ENCODE results near the gene PDE2A. TPM values are rescaled to one million over a fixed set of nuclear protein-coding genes. Genes with fewer than 3 reads are reported as not detected.

PDE2A gene
- total RNA-seq, 2 experiments from 2014 or later: 4.0 to 4.5 TPM

DNA sequence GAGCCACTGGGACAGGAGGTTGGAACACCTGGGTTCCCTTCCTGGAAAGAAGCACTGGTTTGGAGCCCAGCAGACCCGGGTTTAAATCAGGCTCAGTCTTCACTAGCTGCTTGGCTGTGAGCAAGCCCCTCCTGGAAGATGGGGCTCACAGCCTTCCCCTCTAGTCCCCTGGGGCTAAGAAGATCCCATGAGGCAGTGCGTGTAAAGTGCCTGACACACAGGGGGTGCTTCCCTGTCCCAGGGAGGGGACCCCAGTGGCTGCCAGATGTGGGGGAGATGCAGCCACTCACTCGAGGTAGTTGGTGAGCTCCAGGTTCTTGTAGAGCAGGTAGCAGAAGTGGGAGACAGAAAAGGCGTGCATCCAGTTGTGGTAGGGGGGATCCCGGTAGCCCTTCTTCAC lies 93.2 kb downstream of the PDE2A start:
- peaks cover 19% of the 10 kb centered on the region for H3K4me1 ChIP-seq (ENCODE audit: insufficient read depth, low read length)
- Mint-ChIP-seq H3K27ac (no peak overlapping the region), H3K4me3 (no peak overlapping the region), H3K9me3 (no peaks in the 10 kb centered on the region), H3K4me1 (ENCODE audit: low read depth) (peaks cover 17% of the 10 kb centered on the region), H3K27me3 (peaks cover 6% of the 10 kb centered on the region), H3K36me3 (ENCODE audit: low read depth) (no peaks in the 10 kb centered on the region)
- intact Hi-C loops (cut with DNase I, micrococcal nuclease): no loop called here
- TF ChIP-seq CTCF (IDR thresholded peaks at IDR 0.05): no peak
- no peaks in the 10 kb centered on the region for H3K36me3 ChIP-seq (ENCODE audit: insufficient read depth, low read length)
- H3K27me3 ChIP-seq (ENCODE audit: control insufficient read depth in 1 of 2, insufficient read depth in 2 of 2, low read length in 2 of 2): no peaks in the 10 kb centered on the region
- no peaks in the 10 kb centered on the region for H3K9me3 ChIP-seq (ENCODE audit: control insufficient read depth in 1 of 2, insufficient read depth in 1 of 2, low read length in 2 of 2)
- DNase-seq (no peak), ATAC-seq (ENCODE audit: poor library complexity) (no peak)
- H3K4me3 ChIP-seq (ENCODE audit: low read length): no peak overlapping the region
- POLR2A ChIA-PET: no interaction called here
- H3K27ac ChIP-seq (ENCODE audit: low read depth in 1 of 2, low read length in 2 of 2): no peak overlapping the region
- CTCF ChIA-PET: no interaction called here

DNA sequence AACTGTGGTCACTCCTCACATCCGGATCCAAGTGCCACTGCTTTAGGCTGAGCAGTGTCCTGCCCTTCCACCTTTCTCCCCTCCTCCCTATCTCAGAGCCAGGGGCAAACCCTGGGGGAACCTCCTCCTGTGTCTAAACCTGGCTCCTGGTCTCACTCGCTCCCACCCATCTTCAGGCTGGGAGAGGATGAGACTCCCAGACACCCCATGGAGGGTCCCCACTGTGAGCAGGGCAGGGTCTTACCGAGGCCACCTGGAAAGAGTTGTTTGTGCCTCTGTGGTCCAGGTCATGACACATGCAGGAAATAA lies 93.6 kb downstream of the PDE2A start:
- Mint-ChIP-seq H3K27ac (no peak overlapping the region), H3K36me3 (ENCODE audit: low read depth) (no peaks in the 10 kb centered on the region), H3K4me1 (ENCODE audit: low read depth) (peaks cover 13% of the 10 kb centered on the region), H3K9me3 (no peaks in the 10 kb centered on the region), H3K27me3 (peaks cover 2% of the 10 kb centered on the region), H3K4me3 (no peak overlapping the region)
- no peak for TF ChIP-seq CTCF (IDR thresholded peaks at IDR 0.05)
- ATAC-seq (ENCODE audit: poor library complexity) (no peak), DNase-seq (no peak)
- intact Hi-C loops (cut with DNase I, micrococcal nuclease): no loop called here
- H3K27ac ChIP-seq (ENCODE audit: low read depth in 1 of 2, low read length in 2 of 2): no peak overlapping the region
- H3K4me3 ChIP-seq (ENCODE audit: low read length): no peak overlapping the region
- POLR2A ChIA-PET: no interaction called here
- H3K36me3 ChIP-seq (ENCODE audit: insufficient read depth, low read length): no peaks in the 10 kb centered on the region
- peaks cover 15% of the 10 kb centered on the region for H3K4me1 ChIP-seq (ENCODE audit: insufficient read depth, low read length)
- CTCF ChIA-PET: no interaction called here
- H3K9me3 ChIP-seq (ENCODE audit: control insufficient read depth in 1 of 2, insufficient read depth in 1 of 2, low read length in 2 of 2): no peaks in the 10 kb centered on the region
- no peaks in the 10 kb centered on the region for H3K27me3 ChIP-seq (ENCODE audit: control insufficient read depth in 1 of 2, insufficient read depth in 2 of 2, low read length in 2 of 2)

- no peak overlapping the region for H3K4me3 ChIP-seq (ENCODE audit: low read length)
- no peaks in the 10 kb centered on the region for H3K36me3 ChIP-seq (ENCODE audit: insufficient read depth, low read length)
- intact Hi-C loops (cut with DNase I, micrococcal nuclease): no loop called here
- Mint-ChIP-seq H3K9me3 (no peaks in the 10 kb centered on the region), H3K27me3 (no peaks in the 10 kb centered on the region), H3K27ac (no peak overlapping the region), H3K4me1 (ENCODE audit: low read depth) (peaks cover 7% of the 10 kb centered on the region), H3K36me3 (ENCODE audit: low read depth) (no peaks in the 10 kb centered on the region), H3K4me3 (no peak overlapping the region)
- no peak for ATAC-seq (ENCODE audit: poor library complexity)
- DNase-seq: no peak
- no peak overlapping the region for H3K27ac ChIP-seq (ENCODE audit: low read depth in 1 of 2, low read length in 2 of 2)
- H3K4me1 ChIP-seq (ENCODE audit: insufficient read depth, low read length): peaks cover 9% of the 10 kb centered on the region
- POLR2A ChIA-PET: no interaction called here
- TF ChIP-seq CTCF (IDR thresholded peaks at IDR 0.05): no peak
- CTCF ChIA-PET: no interaction called here
- no peaks in the 10 kb centered on the region for H3K27me3 ChIP-seq (ENCODE audit: control insufficient read depth in 1 of 2, insufficient read depth in 2 of 2, low read length in 2 of 2)
- no peaks in the 10 kb centered on the region for H3K9me3 ChIP-seq (ENCODE audit: control insufficient read depth in 1 of 2, insufficient read depth in 1 of 2, low read length in 2 of 2)
Observed at GRCh38 chr11:72579816-72580641, 94.2 kb downstream of the PDE2A start.

All from CD4-positive, alpha-beta T cell (primary cell).